ENCODE measurements around the gene CDX1. TPM values are rescaled to one million over a fixed set of nuclear protein-coding genes. Genes with fewer than 3 reads are reported as not detected.

CDX1 gene
- total RNA-seq, 1 experiment from 2014 or later = 0.22 TPM

DNA sequence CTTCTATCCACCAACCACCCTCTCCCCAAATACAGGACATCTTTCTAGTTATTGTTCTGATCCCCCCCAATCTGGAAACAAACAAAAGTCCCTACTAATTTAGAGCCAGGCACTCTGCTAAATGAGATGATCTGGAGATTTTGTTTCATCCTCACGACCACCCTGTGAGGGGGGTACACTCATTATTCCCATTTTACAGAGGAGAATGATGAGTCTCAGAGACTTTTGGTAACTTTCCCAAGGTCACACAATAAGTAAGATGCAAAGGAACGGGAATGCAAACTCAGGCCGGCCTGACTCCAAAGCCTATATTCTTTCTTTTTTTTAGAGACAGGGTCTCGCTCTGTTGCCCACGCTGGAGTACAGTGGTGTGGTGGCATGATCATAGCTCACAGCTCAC is 20.3 kb upstream of the CDX1 start:
- no peak for DNase-seq
- no peak overlapping the region for H3K23ac ChIP-seq (ENCODE audit: insufficient read length, low read depth, low read length)
- no peaks in the 10 kb centered on the region for H3K9me3 ChIP-seq (ENCODE audit: control insufficient read depth, low read depth, low read length)
- H2BK12ac ChIP-seq (ENCODE audit: insufficient read length, low read depth, low read length) = no peak overlapping the region
- H2BK5ac ChIP-seq (ENCODE audit: insufficient read length, low read length) = no peak overlapping the region
- no peaks in the 10 kb centered on the region for H3K23me2 ChIP-seq (ENCODE audit: insufficient read length, low read depth, low read length, poor library complexity, severe bottlenecking)
- H2BK20ac ChIP-seq (ENCODE audit: low read depth, low read length, poor library complexity, severe bottlenecking) = no peak overlapping the region
- peaks cover 5% of the 10 kb centered on the region; the same call in 1 of the 2 replicates for H3K4me1 ChIP-seq (ENCODE audit: insufficient read depth, low read length)
- no peak overlapping the region for H3K56ac ChIP-seq (ENCODE audit: insufficient read length, low read depth, low read length)
- H2AK5ac ChIP-seq (ENCODE audit: insufficient read length, low read length) = no peak overlapping the region
- no peak overlapping the region for H3K4ac ChIP-seq (ENCODE audit: low read depth, low read length)
- no peak overlapping the region for H4K8ac ChIP-seq (replicated peaks; ENCODE audit: insufficient read length, low read depth, low read length)
- peaks cover 27 to 35% of the 10 kb centered on the region in 2 experiments for H3K4me1 Mint-ChIP-seq
- H3K9ac ChIP-seq (ENCODE audit: extremely low read depth, insufficient read length, low read length) = no peak overlapping the region
- no peak overlapping the region for H3K27ac ChIP-seq (ENCODE audit: insufficient read length, low read depth, low read length)
- H4K5ac ChIP-seq (ENCODE audit: insufficient read length, low read depth, low read length) = no peak overlapping the region
- no peak overlapping the region for H3K14ac ChIP-seq (ENCODE audit: insufficient read depth, low read length)
- H3K18ac ChIP-seq (ENCODE audit: insufficient read length, low read depth, low read length) = no peak overlapping the region
- H3K79me1 ChIP-seq (ENCODE audit: insufficient read depth, low read depth, low read length, poor library complexity, severe bottlenecking) = no peaks in the 10 kb centered on the region
- H3K36me3 Mint-ChIP-seq (ENCODE audit: insufficient read depth in 1 of 3, low read depth in 3 of 3) = no peaks in the 10 kb centered on the region
- H2BK120ac ChIP-seq (ENCODE audit: low read depth, low read length, poor library complexity, severe bottlenecking) = no peak overlapping the region
- no peak overlapping the region for H2AFZ ChIP-seq (ENCODE audit: low read length)
- no peak overlapping the region for H4K91ac ChIP-seq (ENCODE audit: insufficient read length, low read depth, low read length)
- no peak overlapping the region for H3K4me3 Mint-ChIP-seq
- TF ChIP-seq, protein P1, sequence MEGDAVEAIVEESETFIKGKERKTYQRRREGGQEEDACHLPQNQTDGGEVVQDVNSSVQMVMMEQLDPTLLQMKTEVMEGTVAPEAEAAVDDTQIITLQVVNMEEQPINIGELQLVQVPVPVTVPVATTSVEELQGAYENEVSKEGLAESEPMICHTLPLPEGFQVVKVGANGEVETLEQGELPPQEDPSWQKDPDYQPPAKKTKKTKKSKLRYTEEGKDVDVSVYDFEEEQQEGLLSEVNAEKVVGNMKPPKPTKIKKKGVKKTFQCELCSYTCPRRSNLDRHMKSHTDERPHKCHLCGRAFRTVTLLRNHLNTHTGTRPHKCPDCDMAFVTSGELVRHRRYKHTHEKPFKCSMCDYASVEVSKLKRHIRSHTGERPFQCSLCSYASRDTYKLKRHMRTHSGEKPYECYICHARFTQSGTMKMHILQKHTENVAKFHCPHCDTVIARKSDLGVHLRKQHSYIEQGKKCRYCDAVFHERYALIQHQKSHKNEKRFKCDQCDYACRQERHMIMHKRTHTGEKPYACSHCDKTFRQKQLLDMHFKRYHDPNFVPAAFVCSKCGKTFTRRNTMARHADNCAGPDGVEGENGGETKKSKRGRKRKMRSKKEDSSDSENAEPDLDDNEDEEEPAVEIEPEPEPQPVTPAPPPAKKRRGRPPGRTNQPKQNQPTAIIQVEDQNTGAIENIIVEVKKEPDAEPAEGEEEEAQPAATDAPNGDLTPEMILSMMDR (conservative IDR thresholded peaks at IDR 0.05) = no peak
- H4K20me1 ChIP-seq (ENCODE audit: control insufficient read depth, insufficient read depth, insufficient read length) = no peaks in the 10 kb centered on the region
- no peaks in the 10 kb centered on the region for H3K27me3 ChIP-seq (ENCODE audit: insufficient read depth, low read length)
- H3K9me3 Mint-ChIP-seq = no peaks in the 10 kb centered on the region
- H3K27ac Mint-ChIP-seq = no peak overlapping the region
- H2BK15ac ChIP-seq (ENCODE audit: low read depth, low read length) = no peak overlapping the region
- no peaks in the 10 kb centered on the region for H3K79me2 ChIP-seq (ENCODE audit: insufficient read depth, low read length)
- no peak overlapping the region for H3K4me2 ChIP-seq (ENCODE audit: insufficient read depth, insufficient read length, low read length)
- WGBS (ENCODE audit: extremely low coverage, insufficient read length, low lambda C conversion rate) = no CpG with 5 or more reads among the region's 5 CpGs
- H3K27me3 Mint-ChIP-seq (ENCODE audit: low read depth) = peaks cover 7% of the 10 kb centered on the region; the same call in 1 of the 2 replicates
- no peak overlapping the region for H3T11ph ChIP-seq (ENCODE audit: low read length)

All from H9 (cell line).